ENCODE results near the gene ZC3H12D. TPM values are rescaled to one million over a fixed set of nuclear protein-coding genes. Genes with fewer than 3 reads are reported as not detected.

Gene ZC3H12D
- total RNA-seq, 2 donors from 2014 or later = 2.1 to 16.0 TPM

DNA sequence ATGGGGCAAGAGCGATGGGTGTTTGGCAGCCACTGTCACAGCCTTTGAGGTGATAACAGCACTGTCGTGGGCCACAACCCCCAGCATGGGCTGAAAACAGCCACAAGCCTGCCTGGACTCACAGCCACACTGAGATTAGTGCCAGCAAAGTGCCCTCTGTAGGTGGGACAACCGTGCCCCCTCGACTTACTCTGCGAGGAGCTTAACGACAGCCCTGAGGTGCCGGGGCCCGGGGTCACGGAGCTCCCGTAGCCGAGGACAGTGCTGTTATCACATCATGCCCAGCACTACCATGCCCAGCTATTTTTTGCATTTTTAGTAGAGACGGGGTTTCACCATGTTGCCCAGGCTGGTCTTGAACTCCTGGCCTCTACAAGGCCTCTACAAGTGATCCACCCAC lies 48.2 kb downstream of the ZC3H12D start:
- no peaks in the 10 kb centered on the region for H3K27me3 Mint-ChIP-seq
- ATAC-seq (peak in 1 of 2 donors; percentile 7), DNase-seq (ENCODE audit: low spot score) (no peak)
- no peak overlapping the region for H3K4me3 Mint-ChIP-seq
- H3K4me1 Mint-ChIP-seq (ENCODE audit: low read depth in 2 of 2) = peaks cover 4 to 10% of the 10 kb centered on the region in 2 donors
- H3K36me3 Mint-ChIP-seq = no peaks in the 10 kb centered on the region
- no peak overlapping the region for H3K27ac Mint-ChIP-seq
- no peaks in the 10 kb centered on the region for H3K9me3 Mint-ChIP-seq

DNA sequence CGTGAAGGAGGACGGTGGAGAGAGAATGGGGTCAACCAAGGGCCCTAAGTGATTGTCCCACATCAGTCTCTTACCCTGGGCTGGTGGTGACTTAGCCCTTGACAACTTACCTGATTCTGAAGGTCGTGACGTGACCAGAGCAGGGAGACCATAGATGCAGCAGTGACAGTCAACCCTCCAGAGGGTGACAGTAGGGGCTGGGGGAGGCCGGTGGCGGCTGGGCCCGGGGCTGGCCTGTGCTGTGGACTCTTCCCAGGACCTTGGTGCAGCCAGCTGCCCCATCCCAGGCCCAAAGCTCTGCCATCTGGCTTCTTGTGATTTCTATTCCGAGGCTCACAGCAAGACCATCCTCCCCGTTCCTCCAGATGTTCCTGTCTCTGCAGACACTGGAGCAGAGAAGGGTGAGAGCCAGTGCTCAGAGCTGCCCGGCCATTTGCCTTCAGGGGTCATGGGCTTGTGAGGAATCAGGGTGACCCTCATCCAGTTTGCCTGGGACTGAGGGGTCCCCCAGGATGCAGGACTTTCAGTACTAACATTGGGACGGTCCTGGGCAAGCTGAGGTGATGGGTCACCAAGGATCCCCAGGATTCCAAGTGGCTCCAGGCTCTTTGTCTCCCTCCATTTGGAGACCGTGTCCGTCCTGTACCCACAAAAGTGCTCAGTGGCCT lies 48.8 kb downstream of the ZC3H12D start:
- H3K36me3 Mint-ChIP-seq = no peaks in the 10 kb centered on the region

DNA sequence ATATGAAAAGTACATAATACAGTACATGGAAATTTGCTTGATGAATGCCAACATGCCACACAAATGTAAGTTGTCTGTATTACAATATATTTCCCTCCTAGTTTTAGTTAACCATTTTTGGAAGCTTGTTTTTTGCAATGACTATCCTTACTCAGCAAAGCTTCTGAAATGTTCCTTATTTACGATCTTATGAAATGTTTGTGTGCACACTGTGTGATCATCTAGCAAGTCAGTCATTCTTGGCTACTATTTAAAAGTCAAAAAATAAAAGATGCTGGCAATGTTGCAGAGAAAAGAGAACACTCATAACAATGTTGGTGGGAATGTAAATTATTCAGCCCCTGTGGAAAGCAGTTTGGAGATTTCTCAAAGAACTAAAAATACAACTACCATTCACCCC lies 50.9 kb downstream of the ZC3H12D start:
- Mint-ChIP-seq H3K4me1 (ENCODE audit: low read depth in 2 of 2) (peaks cover 4 to 20% of the 10 kb centered on the region in 2 donors), H3K27ac (peak overlapping the region in 1 of 2 donors; percentile 7), H3K36me3 (no peaks in the 10 kb centered on the region), H3K9me3 (no peaks in the 10 kb centered on the region), H3K4me3 (no peak overlapping the region), H3K27me3 (no peaks in the 10 kb centered on the region)
- ATAC-seq = no peak
- no peak for DNase-seq (ENCODE audit: low spot score)

More for the DNA sequence above, 48.8 kb downstream of the ZC3H12D start:
- Mint-ChIP-seq H3K4me1 (ENCODE audit: low read depth in 2 of 2) (peaks cover 4 to 10% of the 10 kb centered on the region in 2 donors), H3K4me3 (no peak overlapping the region), H3K9me3 (no peaks in the 10 kb centered on the region), H3K27me3 (no peaks in the 10 kb centered on the region), H3K27ac (no peak overlapping the region)
- DNase-seq (ENCODE audit: low spot score) = no peak
- ATAC-seq = peak in 1 of 2 donors; percentile 26

DNA sequence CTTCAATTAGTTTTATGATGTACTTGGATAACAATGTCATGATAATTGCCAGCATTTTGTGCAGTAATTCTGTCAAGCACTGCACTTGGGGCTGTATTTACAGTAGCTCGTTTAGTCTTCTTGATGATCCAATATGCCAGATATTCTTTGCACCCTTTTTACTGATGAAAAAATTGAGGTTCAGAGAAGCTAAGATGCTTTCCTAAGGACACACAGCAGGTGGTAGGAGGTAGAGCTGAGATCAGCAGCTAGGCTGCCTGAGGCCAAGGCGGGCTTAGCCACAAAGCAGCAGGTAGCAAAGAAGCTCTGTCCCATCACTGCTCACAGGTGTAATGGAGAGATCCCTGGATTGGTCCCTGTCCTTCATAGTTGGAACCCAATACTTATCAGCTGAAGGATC lies 51.4 kb downstream of the ZC3H12D start:
- Mint-ChIP-seq H3K36me3 (no peaks in the 10 kb centered on the region), H3K27ac (peak overlapping the region in 1 of 2 donors; percentile 7), H3K4me1 (ENCODE audit: low read depth in 2 of 2) (peaks cover 4 to 20% of the 10 kb centered on the region in 2 donors), H3K27me3 (no peaks in the 10 kb centered on the region), H3K4me3 (no peak overlapping the region), H3K9me3 (no peaks in the 10 kb centered on the region)
- no peak for ATAC-seq
- DNase-seq (ENCODE audit: low spot score) = no peak

DNA sequence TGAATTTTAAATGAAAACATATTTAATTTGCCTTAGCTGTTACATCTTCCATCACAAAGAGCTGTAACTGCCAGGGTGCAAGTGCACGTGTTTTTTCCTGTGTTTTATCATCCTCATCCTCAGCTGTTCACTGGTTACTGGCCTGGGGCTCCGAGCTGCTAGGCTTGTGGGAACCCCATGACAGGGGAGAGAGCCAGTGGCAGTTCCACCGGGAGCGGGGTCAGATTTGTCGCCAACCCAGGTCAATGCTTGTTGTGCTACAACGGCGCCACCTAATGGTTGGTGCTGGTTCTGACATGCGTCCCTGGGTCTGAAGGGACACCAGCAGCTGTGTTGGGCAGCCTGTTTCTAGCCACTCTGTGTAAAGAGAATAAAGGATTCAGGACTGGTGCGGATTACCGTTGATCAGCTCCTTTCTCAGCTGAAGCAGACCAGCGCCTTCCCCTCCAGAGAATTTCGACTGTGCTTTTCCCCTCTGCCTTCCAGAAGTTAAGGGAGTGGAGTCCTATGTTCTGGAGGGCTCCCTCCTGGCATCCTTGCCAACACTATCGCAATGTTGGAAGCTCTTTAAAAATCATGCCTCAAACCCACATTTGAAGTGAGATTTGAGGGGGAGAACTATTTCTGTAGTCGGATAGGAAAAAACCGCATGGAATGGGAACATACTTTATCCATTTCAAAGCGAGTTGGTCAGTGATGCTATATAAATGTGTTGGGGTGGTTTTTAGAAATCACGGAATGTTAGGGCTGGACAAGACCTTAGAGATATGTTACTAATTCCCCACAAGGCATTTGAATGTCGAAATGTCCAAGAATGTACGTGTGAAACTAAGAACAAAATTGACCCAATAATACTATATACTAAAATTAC lies 52.7 kb downstream of the ZC3H12D start:
- peak; percentile 83 to 89 for ATAC-seq
- no peaks in the 10 kb centered on the region for H3K27me3 Mint-ChIP-seq
- H3K4me3 Mint-ChIP-seq = no peak overlapping the region
- H3K4me1 Mint-ChIP-seq (ENCODE audit: low read depth in 2 of 2) = peaks cover 4 to 16% of the 10 kb centered on the region in 2 donors
- DNase-seq (ENCODE audit: low spot score) = peak; percentile 88
- no peaks in the 10 kb centered on the region for H3K36me3 Mint-ChIP-seq
- H3K27ac Mint-ChIP-seq = no peak overlapping the region
- H3K9me3 Mint-ChIP-seq = no peaks in the 10 kb centered on the region

DNA sequence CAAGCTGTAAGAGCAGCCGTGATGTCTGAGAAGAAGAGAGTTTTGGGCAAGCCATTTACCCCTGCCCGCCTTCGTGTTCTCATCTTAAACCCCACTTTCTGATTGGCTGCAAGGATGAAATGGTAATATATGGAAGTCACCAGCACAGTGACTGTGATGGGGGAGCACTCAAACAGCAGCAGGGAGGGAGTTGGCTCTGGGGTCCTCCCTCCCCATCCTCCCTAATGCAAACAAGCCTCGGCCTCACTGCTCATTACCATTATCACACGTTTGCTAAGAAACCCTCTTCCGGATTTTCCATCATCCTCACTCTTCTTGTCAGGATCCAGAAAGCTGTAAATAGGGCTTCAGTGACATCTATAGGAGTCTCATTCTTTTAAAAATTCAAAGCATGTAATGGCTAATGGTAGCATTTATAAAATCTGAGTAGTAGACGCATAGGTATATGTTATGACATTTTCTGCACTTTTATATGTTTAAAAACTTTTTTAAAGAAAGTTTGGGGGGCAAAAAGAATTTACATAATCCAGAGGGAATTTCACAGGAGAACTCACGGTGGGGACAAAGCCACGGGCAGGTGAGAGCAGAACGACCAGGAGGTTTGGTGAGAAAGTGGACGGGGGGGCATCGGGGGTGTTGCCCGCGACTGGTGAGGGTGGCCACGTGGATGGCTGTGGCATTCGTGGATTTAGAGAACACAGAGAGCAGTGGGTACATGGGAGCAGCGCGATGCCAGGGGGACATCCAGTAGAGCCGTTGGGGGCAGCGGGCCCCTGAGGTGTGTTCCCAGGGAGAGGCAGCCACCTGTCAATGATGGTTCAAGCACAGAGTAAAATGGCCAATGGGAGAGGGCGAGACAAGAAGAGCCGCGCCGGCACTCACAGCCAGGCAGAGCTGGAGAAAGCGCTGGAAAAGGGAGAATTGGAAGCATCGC lies 55.1 kb downstream of the ZC3H12D start:
- peak overlapping the region in 1 of 2 donors; percentile 78 for H3K27ac Mint-ChIP-seq
- H3K27me3 Mint-ChIP-seq = no peaks in the 10 kb centered on the region
- ATAC-seq (no peak), DNase-seq (ENCODE audit: low spot score) (no peak)
- H3K4me3 Mint-ChIP-seq = no peak overlapping the region
- H3K36me3 Mint-ChIP-seq = no peaks in the 10 kb centered on the region
- no peaks in the 10 kb centered on the region for H3K9me3 Mint-ChIP-seq
- H3K4me1 Mint-ChIP-seq (ENCODE audit: low read depth in 2 of 2) = peaks cover 4 to 14% of the 10 kb centered on the region in 2 donors

DNA sequence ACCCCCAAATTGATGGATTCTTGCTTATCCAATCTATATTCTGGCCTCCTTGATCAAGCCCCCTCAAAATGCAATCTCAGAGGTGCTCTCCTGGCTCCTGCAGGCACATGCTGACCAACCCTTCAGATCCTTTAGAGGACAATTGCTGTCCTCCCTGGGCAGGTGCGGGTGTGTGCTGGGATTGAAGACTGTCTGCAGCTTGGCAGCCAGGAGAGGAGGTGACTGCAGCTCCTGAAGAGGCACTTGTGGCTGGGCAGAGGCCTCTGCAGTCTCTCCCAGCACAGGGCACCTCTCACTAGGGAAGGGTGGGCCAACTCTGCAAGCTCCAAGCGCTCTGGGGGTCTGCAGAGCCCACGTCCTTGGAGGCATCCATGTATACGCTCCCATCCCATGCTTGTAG lies 56.2 kb downstream of the ZC3H12D start:
- ATAC-seq = peak in 1 of 2 donors; percentile 29
- Mint-ChIP-seq H3K4me1 (ENCODE audit: low read depth in 2 of 2) (peaks cover 4 to 14% of the 10 kb centered on the region in 2 donors), H3K36me3 (no peaks in the 10 kb centered on the region), H3K4me3 (no peak overlapping the region), H3K27ac (no peak overlapping the region), H3K27me3 (peaks cover 0 to 1% of the 10 kb centered on the region in 2 donors), H3K9me3 (no peaks in the 10 kb centered on the region)
- DNase-seq (ENCODE audit: low spot score) = no peak

DNA sequence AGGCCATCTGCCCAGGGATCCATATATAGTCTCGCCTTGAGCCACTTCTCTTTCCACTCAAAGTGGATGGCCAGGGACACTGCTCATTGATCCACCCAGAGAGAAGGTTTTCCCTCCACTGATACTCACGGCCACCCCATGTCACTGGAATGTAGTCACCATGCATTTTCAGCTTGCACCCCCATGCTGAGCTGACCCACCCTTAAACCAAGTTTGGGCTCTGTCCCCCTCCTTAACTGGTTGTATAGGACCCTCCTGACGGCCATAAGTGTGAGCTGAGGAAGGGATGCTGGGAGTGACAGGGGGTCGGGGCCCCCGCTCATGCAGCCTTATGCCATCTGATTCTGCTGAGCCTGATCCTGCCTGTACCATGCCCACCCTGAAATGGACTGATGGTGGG lies 59.1 kb downstream of the ZC3H12D start:
- Mint-ChIP-seq H3K4me1 (ENCODE audit: low read depth in 2 of 2) (peaks cover 0 to 12% of the 10 kb centered on the region in 2 donors), H3K4me3 (no peak overlapping the region), H3K27me3 (peaks cover 0 to 4% of the 10 kb centered on the region in 2 donors), H3K9me3 (no peaks in the 10 kb centered on the region), H3K27ac (no peak overlapping the region), H3K36me3 (no peaks in the 10 kb centered on the region)
- ATAC-seq (no peak), DNase-seq (ENCODE audit: low spot score) (no peak)

DNA sequence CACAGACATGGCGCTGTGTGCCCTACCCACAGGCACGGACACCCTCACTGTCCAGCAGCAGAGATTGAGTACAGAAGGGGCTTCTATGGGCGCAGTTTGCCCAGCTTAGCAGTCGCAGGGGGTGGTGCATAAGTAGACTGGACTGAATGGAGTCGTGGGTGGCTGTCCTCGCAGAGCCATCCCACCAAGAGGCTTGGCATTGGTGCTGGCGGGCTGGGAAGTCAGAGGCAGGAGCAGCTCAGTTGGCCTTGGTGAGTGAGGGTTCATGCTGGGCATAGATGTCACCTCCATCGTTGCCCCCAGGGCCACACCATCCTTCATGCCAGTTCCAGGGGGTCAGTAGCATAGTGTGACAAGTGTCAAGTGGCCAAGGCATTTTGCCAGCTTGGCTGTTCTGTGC lies 59.6 kb downstream of the ZC3H12D start:
- Mint-ChIP-seq H3K4me1 (ENCODE audit: low read depth in 2 of 2) (peaks cover 3 to 12% of the 10 kb centered on the region in 2 donors), H3K27me3 (peaks cover 0 to 10% of the 10 kb centered on the region in 2 donors), H3K4me3 (no peak overlapping the region), H3K27ac (no peak overlapping the region), H3K9me3 (no peaks in the 10 kb centered on the region), H3K36me3 (no peaks in the 10 kb centered on the region)
- DNase-seq (ENCODE audit: low spot score) (no peak), ATAC-seq (no peak)

DNA sequence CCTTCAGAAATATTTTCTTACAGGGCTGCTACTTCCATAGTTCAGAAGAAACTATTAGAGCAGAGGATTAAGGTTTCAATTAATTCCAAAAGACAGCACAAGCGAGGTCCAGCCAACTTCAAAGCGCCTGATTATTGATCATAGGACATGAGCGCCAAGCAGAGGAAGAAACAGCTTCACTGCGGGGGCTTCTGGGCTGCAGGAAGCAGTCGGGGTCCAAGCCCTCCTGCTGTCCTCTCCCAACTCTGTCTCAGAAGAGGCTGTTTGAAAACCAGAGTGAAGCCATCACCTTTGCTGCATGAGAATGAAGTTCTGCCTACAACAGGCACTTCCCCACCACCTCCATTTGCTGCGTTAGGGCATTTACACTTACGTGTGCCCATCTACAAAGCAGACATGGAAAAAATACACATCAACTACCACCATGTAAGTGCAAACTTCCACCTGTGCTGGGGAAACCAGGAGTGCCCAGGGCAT lies 60.8 kb downstream of the ZC3H12D start:
- ATAC-seq (no peak), DNase-seq (ENCODE audit: low spot score) (no peak)
- peak overlapping the region in 1 of 2 donors; percentile 69 for H3K27ac Mint-ChIP-seq
- H3K27me3 Mint-ChIP-seq = peaks cover 0 to 10% of the 10 kb centered on the region in 2 donors
- no peak overlapping the region for H3K4me3 Mint-ChIP-seq
- H3K4me1 Mint-ChIP-seq (ENCODE audit: low read depth in 2 of 2) = peaks cover 2 to 6% of the 10 kb centered on the region in 2 donors
- no peaks in the 10 kb centered on the region for H3K36me3 Mint-ChIP-seq
- H3K9me3 Mint-ChIP-seq = no peaks in the 10 kb centered on the region

DNA sequence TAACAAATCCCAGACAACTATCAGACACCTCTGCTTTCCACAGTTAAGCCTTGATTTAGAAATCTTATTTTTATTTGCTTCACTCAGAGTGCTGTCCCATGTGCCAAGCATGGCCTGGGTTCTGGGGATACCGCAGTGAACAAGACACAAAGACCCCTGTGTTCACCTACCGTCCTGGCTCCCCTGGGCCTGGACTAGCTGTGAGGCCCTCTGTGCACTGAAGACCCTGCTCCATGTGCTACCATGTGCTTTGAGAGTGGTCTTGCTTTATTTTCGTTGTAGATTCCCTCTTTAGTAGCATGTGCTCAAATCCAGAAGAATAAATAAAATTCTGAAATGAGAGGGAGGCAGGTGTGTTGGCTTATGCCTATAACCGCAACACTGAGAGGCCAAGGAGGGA lies 62.2 kb downstream of the ZC3H12D start:
- H3K9me3 Mint-ChIP-seq = no peaks in the 10 kb centered on the region
- peaks cover 0 to 6% of the 10 kb centered on the region in 2 donors for H3K4me1 Mint-ChIP-seq (ENCODE audit: low read depth in 2 of 2)
- H3K27me3 Mint-ChIP-seq = peaks cover 0 to 10% of the 10 kb centered on the region in 2 donors
- DNase-seq (ENCODE audit: low spot score) (no peak), ATAC-seq (no peak)
- no peaks in the 10 kb centered on the region for H3K36me3 Mint-ChIP-seq
- H3K4me3 Mint-ChIP-seq = no peak overlapping the region
- no peak overlapping the region for H3K27ac Mint-ChIP-seq

DNA sequence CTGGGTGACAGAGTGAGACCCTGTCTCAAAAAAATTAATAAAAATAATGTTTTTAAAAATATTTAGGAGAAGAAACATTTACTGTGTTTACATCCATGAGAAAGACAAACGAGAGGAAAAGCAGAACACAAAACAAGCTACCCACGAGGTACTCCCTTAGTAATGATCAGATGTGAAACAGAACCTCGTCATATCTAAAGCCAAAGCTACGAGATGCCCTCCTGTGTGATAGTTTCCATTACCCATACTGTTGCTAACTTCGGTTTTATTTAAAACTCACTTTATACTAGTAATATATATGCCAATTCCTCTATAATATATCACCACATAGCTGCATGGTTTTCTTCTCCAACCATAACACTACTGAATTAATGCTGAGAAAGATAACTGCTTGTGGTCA lies 63.7 kb downstream of the ZC3H12D start:
- H3K27ac Mint-ChIP-seq = no peak overlapping the region
- peaks cover 0 to 10% of the 10 kb centered on the region in 2 donors for H3K27me3 Mint-ChIP-seq
- DNase-seq (ENCODE audit: low spot score) = no peak
- H3K4me1 Mint-ChIP-seq (ENCODE audit: low read depth in 2 of 2) = peaks cover 0 to 6% of the 10 kb centered on the region in 2 donors
- ATAC-seq = no peak
- H3K9me3 Mint-ChIP-seq = no peaks in the 10 kb centered on the region
- no peak overlapping the region for H3K4me3 Mint-ChIP-seq
- H3K36me3 Mint-ChIP-seq = no peaks in the 10 kb centered on the region

DNA sequence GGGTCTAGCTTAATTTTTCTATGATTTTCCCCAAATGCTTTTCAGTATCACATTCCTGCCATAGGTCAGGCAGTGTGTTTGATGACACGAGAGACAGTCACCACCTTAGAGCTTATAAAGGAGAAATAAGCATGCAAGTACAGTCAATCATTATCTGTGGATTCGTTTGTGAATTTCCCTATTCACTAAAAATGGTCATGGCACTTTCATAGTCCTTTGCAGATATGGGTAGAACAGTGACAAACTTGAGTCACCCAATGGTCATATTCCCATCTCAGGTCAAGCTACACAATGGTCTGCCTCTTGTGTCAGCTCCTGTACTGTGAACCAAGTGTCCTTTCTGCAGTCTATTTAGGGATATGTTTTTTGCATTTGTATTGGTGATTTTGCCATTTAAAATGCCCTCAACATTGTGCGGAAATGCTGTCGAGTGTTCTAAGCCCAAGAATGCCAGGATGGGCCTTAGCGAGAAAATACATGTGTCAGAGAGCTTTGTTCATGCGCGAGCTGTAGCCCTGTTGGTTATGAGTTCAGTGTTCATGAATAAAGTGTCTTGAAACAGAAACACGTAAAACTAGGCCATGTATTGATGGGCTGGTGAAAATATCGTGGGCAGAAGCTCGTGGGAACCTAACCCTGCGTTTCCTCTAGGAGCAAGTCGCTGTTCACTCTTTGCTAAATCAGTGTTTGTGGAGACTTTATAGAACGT lies 65.0 kb downstream of the ZC3H12D start:
- Mint-ChIP-seq H3K27me3 (peaks cover 0 to 10% of the 10 kb centered on the region in 2 donors), H3K9me3 (peaks cover 2% of the 10 kb centered on the region), H3K36me3 (peaks cover 4% of the 10 kb centered on the region), H3K27ac (peak overlapping the region in 1 of 2 donors; percentile 5), H3K4me1 (ENCODE audit: low read depth in 2 of 2) (peaks cover 4 to 6% of the 10 kb centered on the region in 2 donors), H3K4me3 (no peak overlapping the region)
- no peak for DNase-seq (ENCODE audit: low spot score)
- no peak for ATAC-seq

All from natural killer cell treated with Interleukin-12 subunit alpha and Interleukin-12 subunit beta and Interleukin-15 and Interleukin-18, amount 100 ng/mL, for 72 hours (primary cell).